H9 (cell line): ENCODE data around the gene FBXO42. TPM values are rescaled to one million over a fixed set of nuclear protein-coding genes. Genes with fewer than 3 reads are reported as not detected.

Experiments
- DNase-seq: peaks from one replicate; pipeline ENCODE4 v3.0.0-alpha.2; 2017
- H2AFZ ChIP-seq: one replicate; pipeline ENCODE4 v1.6.1; 2013; ENCODE audit warnings: mild to moderate bottlenecking, low read length, control low read depth, moderate library complexity
- H2AK5ac ChIP-seq: 2 replicates; pipeline ENCODE4 v1.6.1; 2013; ENCODE audit warnings: low read length, control low read depth, mixed read lengths; ENCODE audit not compliant: insufficient read length
- H2BK120ac ChIP-seq: one replicate; pipeline ENCODE4 v1.6.1; 2013; ENCODE audit warnings: low read depth, mild to moderate bottlenecking, low read length, control low read depth, inconsistent platforms; ENCODE audit not compliant: poor library complexity, severe bottlenecking
- H2BK12ac ChIP-seq: 2 replicates; pipeline ENCODE4 v1.6.1; 2013; ENCODE audit warnings: low read length, control low read depth, mixed read lengths, low read depth; ENCODE audit not compliant: insufficient read length
- H2BK15ac ChIP-seq: 2 replicates; pipeline ENCODE4 v1.6.1; 2013; ENCODE audit warnings: low read depth, low read length, control low read depth
- H2BK20ac ChIP-seq: one replicate; pipeline ENCODE4 v1.6.1; 2013; ENCODE audit warnings: low read depth, mild to moderate bottlenecking, low read length, control low read depth, inconsistent platforms; ENCODE audit not compliant: poor library complexity, severe bottlenecking
- H2BK5ac ChIP-seq: 2 replicates; pipeline ENCODE4 v1.6.1; 2013; ENCODE audit warnings: low read length, control low read depth, mixed read lengths; ENCODE audit not compliant: insufficient read length
- H3K14ac ChIP-seq: 2 replicates; pipeline ENCODE4 v1.6.1; 2013; ENCODE audit warnings: low read length, control low read depth; ENCODE audit not compliant: insufficient read depth
- H3K18ac ChIP-seq: 2 replicates; pipeline ENCODE4 v1.6.1; 2013; ENCODE audit warnings: low read depth, mild to moderate bottlenecking, mixed read lengths, low read length, control low read depth; ENCODE audit not compliant: insufficient read length
- H3K23ac ChIP-seq: 2 replicates; pipeline ENCODE4 v1.6.1; 2013; ENCODE audit warnings: low read length, control low read depth, mixed read lengths, low read depth; ENCODE audit not compliant: insufficient read length
- H3K23me2 ChIP-seq: 2 replicates; pipeline ENCODE4 v1.6.1; 2013; ENCODE audit warnings: low read depth, mild to moderate bottlenecking, mixed read lengths, low read length, control low read depth; ENCODE audit not compliant: insufficient read length, poor library complexity, severe bottlenecking
- H3K27ac ChIP-seq: 2 replicates; pipeline ENCODE4 v1.5.1; 2013; ENCODE audit warnings: low read length, control low read depth, mixed read lengths, low read depth; ENCODE audit not compliant: insufficient read length
- H3K27me3 ChIP-seq: 2 replicates; pipeline ENCODE4 v1.6.1; 2013; ENCODE audit warnings: low read length, control low read depth, inconsistent platforms; ENCODE audit not compliant: insufficient read depth
- H3K4ac ChIP-seq: 2 replicates; pipeline ENCODE4 v1.6.1; 2013; ENCODE audit warnings: low read depth, mild to moderate bottlenecking, control low read depth, inconsistent platforms, low read length, moderate library complexity
- H3K4me1 ChIP-seq: 2 replicates; pipeline ENCODE4 v1.6.1; 2013; ENCODE audit warnings: low read length, control low read depth, inconsistent platforms; ENCODE audit not compliant: insufficient read depth
- H3K4me2 ChIP-seq: 2 replicates; pipeline ENCODE4 v1.6.1; 2013; ENCODE audit warnings: low read length, control low read depth, mixed read lengths; ENCODE audit not compliant: insufficient read length, insufficient read depth
- H3K56ac ChIP-seq: 2 replicates; pipeline ENCODE4 v1.6.1; 2013; ENCODE audit warnings: low read depth, mild to moderate bottlenecking, mixed read lengths, low read length, control low read depth; ENCODE audit not compliant: insufficient read length
- H3K79me1 ChIP-seq: 2 replicates; pipeline ENCODE4 v1.6.1; 2013; ENCODE audit warnings: low read depth, mild to moderate bottlenecking, moderate library complexity, low read length, control low read depth, inconsistent platforms; ENCODE audit not compliant: insufficient read depth, poor library complexity, severe bottlenecking
- H3K79me2 ChIP-seq: 2 replicates; pipeline ENCODE4 v1.6.1; 2013; ENCODE audit warnings: low read length, control low read depth, inconsistent platforms; ENCODE audit not compliant: insufficient read depth
- H3K9ac ChIP-seq: 2 replicates; pipeline ENCODE4 v1.6.1; 2013; ENCODE audit warnings: low read length, control low read depth, mixed read lengths; ENCODE audit not compliant: insufficient read length; ENCODE audit errors: extremely low read depth
- H3K9me3 ChIP-seq: one replicate; pipeline ENCODE4 v1.6.1; 2013; ENCODE audit warnings: low read depth, low read length, inconsistent platforms; ENCODE audit not compliant: control insufficient read depth
- H3T11ph ChIP-seq: one replicate; pipeline ENCODE4 v1.6.1; 2013; ENCODE audit warnings: mild to moderate bottlenecking, low read length, control low read depth, inconsistent platforms
- H4K20me1 ChIP-seq: one replicate; pipeline ENCODE4 v1.6.1; 2013; ENCODE audit not compliant: control insufficient read depth, insufficient read length, insufficient read depth
- H4K5ac ChIP-seq: 2 replicates; pipeline ENCODE4 v1.6.1; 2013; ENCODE audit warnings: low read depth, mild to moderate bottlenecking, mixed read lengths, low read length, control low read depth; ENCODE audit not compliant: insufficient read length
- H4K8ac ChIP-seq: replicated peaks from 2 replicates; pipeline ENCODE4 v1.6.1; 2013; ENCODE audit warnings: low read length, control low read depth, mixed read lengths, low read depth; ENCODE audit not compliant: insufficient read length
- H4K91ac ChIP-seq: 2 replicates; pipeline ENCODE4 v1.6.1; 2013; ENCODE audit warnings: low read depth, mild to moderate bottlenecking, moderate library complexity, mixed read lengths, low read length, control low read depth; ENCODE audit not compliant: insufficient read length
- H3K27ac Mint-ChIP-seq, 3 experiments: 2 replicates in 2 of 3; 3 replicates in 1 of 3; pipeline ENCODE4 v1.8.0; 2020 to 2021; ENCODE audit warnings: mixed read lengths in 3 of 3, mild to moderate bottlenecking in 1 of 3, moderate library complexity in 1 of 3
- H3K27me3 Mint-ChIP-seq: 2 replicates; pipeline ENCODE4 v1.8.0; 2021; ENCODE audit warnings: low read depth, mild to moderate bottlenecking, moderate library complexity, mixed read lengths
- H3K36me3 Mint-ChIP-seq, 3 experiments: 2 replicates in 2 of 3; 3 replicates in 1 of 3; pipeline ENCODE4 v1.8.0; 2020 to 2021; ENCODE audit warnings: low read depth in 3 of 3, mixed read lengths in 3 of 3; ENCODE audit not compliant: insufficient read depth in 1 of 3
- H3K4me1 Mint-ChIP-seq, 2 experiments: 2 replicates each; pipeline ENCODE4 v1.8.0; 2020; ENCODE audit warnings: mixed read lengths in 2 of 2
- H3K4me3 Mint-ChIP-seq, 2 experiments: 2 replicates in 1 of 2; 3 replicates in 1 of 2; pipeline ENCODE4 v1.8.0; 2020 to 2021; ENCODE audit warnings: mild to moderate bottlenecking in 2 of 2, mixed read lengths in 2 of 2, moderate library complexity in 1 of 2
- H3K9me3 Mint-ChIP-seq, 2 experiments: 2 replicates in 1 of 2; 3 replicates in 1 of 2; pipeline ENCODE4 v1.8.0; 2020; ENCODE audit warnings: mild to moderate bottlenecking in 2 of 2, mixed read lengths in 2 of 2, moderate library complexity in 1 of 2
- CTCF ChIP-seq: fragments of 200-600 bp; sonication (generic); conservative IDR thresholded peaks from 3 replicates; pipeline ENCODE4 v1.8.0; 2021; ENCODE audit warnings: antibody characterized with exemption, mild to moderate bottlenecking
- WGBS: extraction: QIAGEN DNeasy Blood & Tissue Kit; methylation state at CpG from one replicate; pipeline ENCODE4 v1.1.7; 2013; ENCODE audit warnings: missing lambda C conversion rate, low lambda C conversion rate, mixed read lengths; ENCODE audit not compliant: insufficient read length; ENCODE audit errors: extremely low coverage; 5-methylcytosine and 5-hydroxymethylcytosine counted together
- total RNA-seq: library from RNA; stranded (reverse); gene quantifications from 2 replicates; pipeline ENCODE4 v1.2.1, GENCODE V29; 2021

Gene FBXO42
- total RNA-seq, 1 experiment from 2014 or later, result 17.4 TPM

DNA sequence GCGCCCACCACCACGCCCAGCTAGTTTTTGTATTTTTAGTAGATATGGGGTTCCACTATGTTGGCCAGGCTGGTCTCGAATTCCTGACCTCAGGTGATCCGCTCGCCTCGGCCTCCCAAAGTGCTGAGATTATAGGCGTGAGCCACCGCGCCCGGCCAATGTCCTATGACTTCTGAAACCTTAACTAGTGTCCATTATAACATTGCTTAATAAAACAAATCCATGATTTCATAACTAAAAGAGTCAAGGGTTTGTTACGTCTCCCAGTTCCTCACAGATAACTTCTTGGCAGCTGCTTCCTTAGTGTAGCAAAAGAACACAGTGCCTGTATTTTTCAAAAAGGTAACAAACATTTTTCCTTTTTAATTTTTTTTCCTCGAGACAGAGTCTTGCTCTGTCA is 53.6 kb downstream of the FBXO42 start:
- Histone ChIP-seq H3K27ac (no peak overlapping the region), H2AK5ac (no peak overlapping the region), H4K8ac (no peak overlapping the region), H2BK20ac (no peak overlapping the region), H3K23me2 (no peaks in the 10 kb centered on the region), H4K20me1 (no peaks in the 10 kb centered on the region), H2BK12ac (no peak overlapping the region), H4K91ac (no peak overlapping the region), H2BK5ac (no peak overlapping the region), H3K4ac (no peak overlapping the region), H3K9me3 (no peaks in the 10 kb centered on the region), H3K18ac (no peak overlapping the region), H2BK120ac (no peak overlapping the region), H3K14ac (no peak overlapping the region), H3K23ac (no peak overlapping the region), H3T11ph (no peak overlapping the region), H4K5ac (no peak overlapping the region), H3K56ac (no peak overlapping the region), H3K27me3 (no peaks in the 10 kb centered on the region), H3K4me2 (no peak overlapping the region), H2BK15ac (no peak overlapping the region), H3K9ac (no peak overlapping the region), H3K4me1 (peaks cover 4% of the 10 kb centered on the region; the same call in 1 of the 2 replicates), H3K79me1 (no peaks in the 10 kb centered on the region), H2AFZ (no peak overlapping the region), H3K79me2 (no peaks in the 10 kb centered on the region)
- H3K27me3 Mint-ChIP-seq, result no peaks in the 10 kb centered on the region; the same call in 1 of the 2 replicates
- no peaks in the 10 kb centered on the region for H3K9me3 Mint-ChIP-seq
- DNase-seq, result no peak
- H3K36me3 Mint-ChIP-seq, result peaks cover 6 to 50% (median 44%) of the 10 kb centered on the region in 3 experiments; a peak in 6 of 7 replicates
- H3K27ac Mint-ChIP-seq, result no peak overlapping the region
- no peak for TF ChIP-seq CTCF
- H3K4me3 Mint-ChIP-seq, result no peak overlapping the region
- no CpG with 5 or more reads among the region's 12 CpGs for WGBS
- H3K4me1 Mint-ChIP-seq, result peaks cover 0 to 9% of the 10 kb centered on the region in 2 experiments; a peak in 3 of 4 replicates
